Neural progenitor cell (in vitro differentiated cells): ENCODE data around the gene RBP5.

Experiments
- EZH2 ChIP-seq: fragments of 200-600 bp; sonication (generic); IDR thresholded peaks from 2 replicates; pipeline ENCODE4 v1.6.1; 2017; ENCODE audit warnings: antibody characterized with exemption, mild to moderate bottlenecking, moderate library complexity
- TF ChIP-seq, protein P1 (sequence below): fragments of 200-600 bp; sonication (generic); IDR thresholded peaks from 2 replicates; pipeline ENCODE4 v1.5.1; 2017; ENCODE audit warnings: antibody characterized with exemption, mild to moderate bottlenecking

DNA sequence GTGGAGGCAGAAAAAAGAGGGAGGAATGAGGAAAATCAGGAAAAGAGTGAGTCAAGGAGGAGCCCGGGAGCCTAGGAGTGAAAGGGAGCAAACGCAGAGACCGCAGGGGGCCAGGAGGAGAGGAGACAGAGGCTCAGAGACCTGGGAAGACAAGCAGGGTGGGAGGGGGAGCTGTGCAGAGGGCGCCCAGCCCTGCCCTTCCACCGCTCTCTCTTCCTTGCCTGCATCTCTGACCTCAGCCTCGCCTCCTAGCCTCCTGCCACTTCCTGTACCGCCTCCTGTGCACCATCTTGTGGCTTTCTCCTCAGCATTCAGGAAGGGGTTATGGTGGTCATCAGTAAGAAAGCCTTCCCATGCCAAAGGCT lies 2.8 kb upstream of the RBP5 start:
- TF ChIP-seq, protein P1, sequence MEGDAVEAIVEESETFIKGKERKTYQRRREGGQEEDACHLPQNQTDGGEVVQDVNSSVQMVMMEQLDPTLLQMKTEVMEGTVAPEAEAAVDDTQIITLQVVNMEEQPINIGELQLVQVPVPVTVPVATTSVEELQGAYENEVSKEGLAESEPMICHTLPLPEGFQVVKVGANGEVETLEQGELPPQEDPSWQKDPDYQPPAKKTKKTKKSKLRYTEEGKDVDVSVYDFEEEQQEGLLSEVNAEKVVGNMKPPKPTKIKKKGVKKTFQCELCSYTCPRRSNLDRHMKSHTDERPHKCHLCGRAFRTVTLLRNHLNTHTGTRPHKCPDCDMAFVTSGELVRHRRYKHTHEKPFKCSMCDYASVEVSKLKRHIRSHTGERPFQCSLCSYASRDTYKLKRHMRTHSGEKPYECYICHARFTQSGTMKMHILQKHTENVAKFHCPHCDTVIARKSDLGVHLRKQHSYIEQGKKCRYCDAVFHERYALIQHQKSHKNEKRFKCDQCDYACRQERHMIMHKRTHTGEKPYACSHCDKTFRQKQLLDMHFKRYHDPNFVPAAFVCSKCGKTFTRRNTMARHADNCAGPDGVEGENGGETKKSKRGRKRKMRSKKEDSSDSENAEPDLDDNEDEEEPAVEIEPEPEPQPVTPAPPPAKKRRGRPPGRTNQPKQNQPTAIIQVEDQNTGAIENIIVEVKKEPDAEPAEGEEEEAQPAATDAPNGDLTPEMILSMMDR = no peak
- TF ChIP-seq EZH2 = no peak
